HepG2 (cell line): ENCODE results near the gene NT5C2. TPM values are rescaled to one million over a fixed set of nuclear protein-coding genes. Genes with fewer than 3 reads are reported as not detected.

Source experiments
- AHDC1 ChIP-seq: sonication (generic); formaldehyde crosslinking; IDR thresholded peaks from 2 replicates; pipeline ENCODE4 v1.5.1; 2020; ENCODE audit warnings: mild to moderate bottlenecking, missing genetic modification reagents, borderline replicate concordance
- CREM ChIP-seq, 2 experiments: sonication (generic) in 1 of 2; formaldehyde crosslinking in 1 of 2; IDR thresholded peaks; 2 replicates each; pipeline versions ENCODE4 v1.4.0 to v1.6.1; 2016 to 2020; ENCODE audit warnings: antibody characterized with exemption in 1 of 2, mild to moderate bottlenecking in 1 of 2, missing genetic modification reagents in 1 of 2
- GTF2F1 ChIP-seq: fragments of 150-350 bp; IDR thresholded peaks from 2 replicates; pipeline ENCODE4 v1.6.1; 2014; ENCODE audit warnings: low read length
- HOXA9 ChIP-seq: sonication (generic); formaldehyde crosslinking; IDR thresholded peaks from 2 replicates; pipeline ENCODE4 v1.8.1; 2022; ENCODE audit warnings: missing genetic modification reagents, mild to moderate bottlenecking, moderate library complexity, borderline replicate concordance
- IKZF5 ChIP-seq: IDR thresholded peaks from 2 replicates; pipeline ENCODE4 v1.6.1; 2018; ENCODE audit warnings: missing genetic modification reagents, mild to moderate bottlenecking, missing compliant biosample characterization
- KDM1A ChIP-seq: IDR thresholded peaks from 2 replicates; pipeline ENCODE4 v1.6.1; 2016; ENCODE audit warnings: missing compliant biosample characterization
- MED8 ChIP-seq: sonication (generic); formaldehyde crosslinking; IDR thresholded peaks from 2 replicates; pipeline ENCODE4 v1.8.1; 2023; ENCODE audit warnings: mild to moderate bottlenecking, missing genetic modification reagents; ENCODE audit not compliant: insufficient replicate concordance
- MXI1 ChIP-seq: IDR thresholded peaks from 3 replicates; pipeline ENCODE4 v1.6.1; 2012; ENCODE audit warnings: low read depth, low read length, inconsistent platforms, borderline replicate concordance
- RXRB ChIP-seq: IDR thresholded peaks from 2 replicates; pipeline ENCODE4 v1.6.1; 2016; ENCODE audit warnings: borderline replicate concordance, missing genetic modification reagents, missing compliant biosample characterization
- ZBTB8A ChIP-seq: sonication (generic); formaldehyde crosslinking; IDR thresholded peaks from 2 replicates; pipeline ENCODE4 v1.4.0; 2020; ENCODE audit warnings: mild to moderate bottlenecking, low read depth, missing genetic modification reagents, borderline replicate concordance
- ZKSCAN5 ChIP-seq: sonication (generic); formaldehyde crosslinking; IDR thresholded peaks from 2 replicates; pipeline ENCODE4 v1.5.1; 2020; ENCODE audit warnings: mild to moderate bottlenecking, missing genetic modification reagents
- ZNF367 ChIP-seq: sonication (generic); formaldehyde crosslinking; IDR thresholded peaks from 2 replicates; pipeline ENCODE4 v1.4.0; 2020; ENCODE audit warnings: missing genetic modification reagents, borderline replicate concordance
- ZNF564 ChIP-seq: sonication (generic); formaldehyde crosslinking; IDR thresholded peaks from 2 replicates; pipeline ENCODE4 v1.8.1; 2023; ENCODE audit warnings: mild to moderate bottlenecking, missing genetic modification reagents
- ZNF607 ChIP-seq: sonication (generic); formaldehyde crosslinking; IDR thresholded peaks from 2 replicates; pipeline ENCODE4 v1.5.1; 2020; ENCODE audit warnings: missing genetic modification reagents, mild to moderate bottlenecking, borderline replicate concordance
- ZNF644 ChIP-seq: IDR thresholded peaks from 2 replicates; pipeline ENCODE4 v1.6.1; 2016; ENCODE audit warnings: low read depth
- ZSCAN9 ChIP-seq: IDR thresholded peaks from 2 replicates; pipeline ENCODE4 v1.6.1; 2016; ENCODE audit warnings: borderline replicate concordance
- polyA plus RNA-seq, 8 experiments: library from polyadenylated mRNA; depleted of rRNA in 3 of 8; stranded (reverse) in 7 of 8; unstranded in 1 of 8; fragments of >200 nt; fragmentation: Illumina TruSeq in 4 of 8; extraction: Trizol in 4 of 8; gene quantifications; 2 replicates each; pipeline versions ENCODE4 v1.2.1 to v1.2.3, GENCODE V29; 2011 to 2016; ENCODE audit warnings: low read depth in 4 of 8, missing spikeins in 1 of 8, mixed read lengths in 1 of 8; ENCODE audit not compliant: insufficient read depth in 1 of 8
- total RNA-seq, 5 experiments: library from RNA; depleted of rRNA; stranded (reverse); fragments of >200 nt; fragmentation: Illumina TruSeq; extraction: Trizol; gene quantifications; 2 replicates each; pipeline ENCODE4 v1.2.3, GENCODE V29; 2016; ENCODE audit warnings: low read depth in 1 of 5
- TF ChIP-seq, protein P1 (sequence below): sonication (generic); formaldehyde crosslinking; conservative IDR thresholded peaks from 2 replicates; pipeline ENCODE4 v1.8.0; 2022; ENCODE audit warnings: missing genetic modification reagents
- TF ChIP-seq, protein P2 (sequence below): sonication (generic); formaldehyde crosslinking; IDR thresholded peaks from 2 replicates; pipeline ENCODE4 v1.8.0; 2022; ENCODE audit warnings: low read depth, missing genetic modification reagents
- TF ChIP-seq, protein P3 (sequence below): IDR thresholded peaks from 2 replicates; pipeline ENCODE4 v1.6.1; 2012; ENCODE audit warnings: inconsistent platforms

Gene NT5C2
- total and polyA plus RNA-seq, 2 of the 13 experiments (the other 11 are each of a cell fraction or from before 2014, with no cell fraction given): 40.6 to 55.2 TPM

- 0 out of 2 replicates have a peak, but pooled peaks have one; percentile 21 for TF ChIP-seq CREM (IDR thresholded peaks at IDR 0.05)
- no peak for TF ChIP-seq CREM (CRISPR knock-in tag; IDR thresholded peaks at IDR 0.05)
- no peak for TF ChIP-seq IKZF5 (CRISPR knock-in tag)
- no peak for TF ChIP-seq GTF2F1
- TF ChIP-seq ZSCAN9: no peak
- no peak for TF ChIP-seq AHDC1
- no peak for TF ChIP-seq HOXA9 (CRISPR knock-in tag)
- TF ChIP-seq MED8 (CRISPR knock-in tag): no peak
- TF ChIP-seq ZNF607 (CRISPR knock-in tag): no peak
- TF ChIP-seq, protein P1, sequence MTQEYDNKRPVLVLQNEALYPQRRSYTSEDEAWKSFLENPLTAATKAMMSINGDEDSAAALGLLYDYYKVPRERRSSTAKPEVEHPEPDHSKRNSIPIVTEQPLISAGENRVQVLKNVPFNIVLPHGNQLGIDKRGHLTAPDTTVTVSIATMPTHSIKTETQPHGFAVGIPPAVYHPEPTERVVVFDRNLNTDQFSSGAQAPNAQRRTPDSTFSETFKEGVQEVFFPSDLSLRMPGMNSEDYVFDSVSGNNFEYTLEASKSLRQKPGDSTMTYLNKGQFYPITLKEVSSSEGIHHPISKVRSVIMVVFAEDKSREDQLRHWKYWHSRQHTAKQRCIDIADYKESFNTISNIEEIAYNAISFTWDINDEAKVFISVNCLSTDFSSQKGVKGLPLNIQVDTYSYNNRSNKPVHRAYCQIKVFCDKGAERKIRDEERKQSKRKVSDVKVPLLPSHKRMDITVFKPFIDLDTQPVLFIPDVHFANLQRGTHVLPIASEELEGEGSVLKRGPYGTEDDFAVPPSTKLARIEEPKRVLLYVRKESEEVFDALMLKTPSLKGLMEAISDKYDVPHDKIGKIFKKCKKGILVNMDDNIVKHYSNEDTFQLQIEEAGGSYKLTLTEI: no peak
- TF ChIP-seq, protein P2, sequence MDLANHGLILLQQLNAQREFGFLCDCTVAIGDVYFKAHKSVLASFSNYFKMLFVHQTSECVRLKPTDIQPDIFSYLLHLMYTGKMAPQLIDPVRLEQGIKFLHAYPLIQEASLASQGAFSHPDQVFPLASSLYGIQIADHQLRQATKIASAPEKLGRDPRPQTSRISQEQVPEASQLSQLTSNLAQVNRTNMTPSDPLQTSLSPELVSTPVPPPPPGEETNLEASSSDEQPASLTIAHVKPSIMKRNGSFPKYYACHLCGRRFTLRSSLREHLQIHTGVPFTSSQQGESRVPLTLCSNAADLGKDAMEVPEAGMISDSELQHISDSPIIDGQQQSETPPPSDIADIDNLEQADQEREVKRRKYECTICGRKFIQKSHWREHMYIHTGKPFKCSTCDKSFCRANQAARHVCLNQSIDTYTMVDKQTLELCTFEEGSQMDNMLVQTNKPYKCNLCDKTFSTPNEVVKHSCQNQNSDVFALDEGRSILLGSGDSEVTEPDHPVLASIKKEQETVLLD (CRISPR knock-in tag): no peak
- no peak for TF ChIP-seq ZKSCAN5 (CRISPR knock-in tag)
- TF ChIP-seq KDM1A (CRISPR knock-in tag): no peak
- TF ChIP-seq ZNF644: no peak
- TF ChIP-seq, protein P3, sequence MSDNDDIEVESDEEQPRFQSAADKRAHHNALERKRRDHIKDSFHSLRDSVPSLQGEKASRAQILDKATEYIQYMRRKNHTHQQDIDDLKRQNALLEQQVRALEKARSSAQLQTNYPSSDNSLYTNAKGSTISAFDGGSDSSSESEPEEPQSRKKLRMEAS: no peak
- 0 out of 2 replicates have a peak, but pooled peaks have one; percentile 7 for TF ChIP-seq RXRB
- TF ChIP-seq ZNF564 (CRISPR knock-in tag): no peak
- TF ChIP-seq MXI1: no peak
- no peak for TF ChIP-seq ZNF367 (CRISPR knock-in tag)
- TF ChIP-seq ZBTB8A (CRISPR knock-in tag): no peak
Observed at GRCh38 chr10:103153302-103154197, 39.5 kb downstream of the NT5C2 start (continued).
